HG03039 (cell line): ENCODE results near the gene PCDH17.

Experiments used
- ATAC-seq: cut with Tn5 transposase; IDR thresholded peaks from one replicate; pipeline ENCODE4 v1.9.1; 2021; ENCODE audit warnings: mild to moderate bottlenecking, moderate library complexity; ENCODE audit not compliant: unreplicated experiment

The PCDH17 gene

DNA sequence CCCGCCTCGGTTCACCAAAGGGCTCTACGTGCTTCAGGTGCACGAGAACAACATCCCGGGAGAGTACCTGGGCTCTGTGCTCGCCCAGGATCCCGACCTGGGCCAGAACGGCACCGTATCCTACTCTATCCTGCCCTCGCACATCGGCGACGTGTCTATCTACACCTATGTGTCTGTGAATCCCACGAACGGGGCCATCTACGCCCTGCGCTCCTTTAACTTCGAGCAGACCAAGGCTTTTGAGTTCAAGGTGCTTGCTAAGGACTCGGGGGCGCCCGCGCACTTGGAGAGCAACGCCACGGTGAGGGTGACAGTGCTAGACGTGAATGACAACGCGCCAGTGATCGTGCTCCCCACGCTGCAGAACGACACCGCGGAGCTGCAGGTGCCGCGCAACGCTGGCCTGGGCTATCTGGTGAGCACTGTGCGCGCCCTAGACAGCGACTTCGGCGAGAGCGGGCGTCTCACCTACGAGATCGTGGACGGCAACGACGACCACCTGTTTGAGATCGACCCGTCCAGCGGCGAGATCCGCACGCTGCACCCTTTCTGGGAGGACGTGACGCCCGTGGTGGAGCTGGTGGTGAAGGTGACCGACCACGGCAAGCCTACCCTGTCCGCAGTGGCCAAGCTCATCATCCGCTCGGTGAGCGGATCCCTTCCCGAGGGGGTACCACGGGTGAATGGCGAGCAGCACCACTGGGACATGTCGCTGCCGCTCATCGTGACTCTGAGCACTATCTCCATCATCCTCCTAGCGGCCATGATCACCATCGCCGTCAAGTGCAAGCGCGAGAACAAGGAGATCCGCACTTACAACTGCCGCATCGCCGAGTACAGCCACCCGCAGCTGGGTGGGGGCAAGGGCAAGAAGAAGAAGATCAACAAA lies 2.6 kb downstream of the PCDH17 start:
- ATAC-seq = no peak

- ATAC-seq = no peak
These were observed 3.3 kb downstream of the PCDH17 start for GRCh38 chr13:57634839-57635165.

- no peak for ATAC-seq
These were observed 4.1 kb downstream of the PCDH17 start for GRCh38 chr13:57635541-57636085.

DNA sequence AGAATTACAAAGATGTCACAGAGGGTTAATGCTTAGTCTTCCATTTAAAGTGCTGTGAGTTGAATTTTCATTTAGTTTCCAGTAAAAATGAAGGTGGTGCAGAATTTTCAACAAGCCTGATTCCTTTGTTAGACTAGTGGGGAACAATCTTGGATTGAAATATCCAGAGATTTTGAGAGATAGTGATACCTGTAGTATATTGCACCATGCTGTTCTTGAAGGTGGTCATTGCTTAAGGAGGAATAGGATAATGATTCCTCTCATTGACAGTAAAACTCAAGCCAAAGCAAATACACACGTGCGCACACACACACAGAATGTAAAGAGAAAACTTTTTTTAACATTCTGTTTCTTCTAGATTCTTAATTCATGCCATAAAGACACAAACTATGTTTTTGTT lies 5.3 kb downstream of the PCDH17 start:
- no peak for ATAC-seq

GRCh38 chr13:57637515-57637914 lies 6.0 kb downstream of the PCDH17 start:
- ATAC-seq = no peak

- no peak for ATAC-seq
These were observed 6.8 kb downstream of the PCDH17 start for GRCh38 chr13:57638186-57638890.

DNA sequence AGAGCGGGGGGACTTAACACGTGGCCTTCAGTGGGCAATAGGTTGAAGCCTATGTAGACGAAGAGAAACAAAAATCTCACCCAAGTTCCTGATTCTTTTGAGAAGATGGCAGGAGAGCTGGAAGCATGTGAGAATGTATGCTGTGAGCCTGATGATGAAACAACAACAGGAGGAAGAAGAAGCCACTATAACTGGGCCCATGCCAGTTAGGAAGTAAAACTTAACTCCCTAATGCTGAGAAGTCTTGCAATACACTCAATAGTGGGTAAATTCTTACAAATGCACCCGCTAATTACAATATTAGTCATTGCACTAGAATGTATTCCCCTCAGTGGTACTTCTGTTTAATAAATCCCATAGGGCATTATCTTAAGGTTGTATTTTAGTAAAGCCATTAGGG lies 9.1 kb downstream of the PCDH17 start:
- ATAC-seq = no peak

GRCh38 chr13:57641051-57641450 lies 9.5 kb downstream of the PCDH17 start:
- no peak for ATAC-seq

- no peak for ATAC-seq
These were observed 12.6 kb downstream of the PCDH17 start for GRCh38 chr13:57644106-57644505.

GRCh38 chr13:57653229-57653989 lies 21.9 kb downstream of the PCDH17 start:
- ATAC-seq = no peak

- ATAC-seq = no peak
These were observed 33.9 kb downstream of the PCDH17 start for GRCh38 chr13:57665481-57665880.

- no peak for ATAC-seq
These were observed 34.8 kb downstream of the PCDH17 start for GRCh38 chr13:57666131-57666953.

DNA sequence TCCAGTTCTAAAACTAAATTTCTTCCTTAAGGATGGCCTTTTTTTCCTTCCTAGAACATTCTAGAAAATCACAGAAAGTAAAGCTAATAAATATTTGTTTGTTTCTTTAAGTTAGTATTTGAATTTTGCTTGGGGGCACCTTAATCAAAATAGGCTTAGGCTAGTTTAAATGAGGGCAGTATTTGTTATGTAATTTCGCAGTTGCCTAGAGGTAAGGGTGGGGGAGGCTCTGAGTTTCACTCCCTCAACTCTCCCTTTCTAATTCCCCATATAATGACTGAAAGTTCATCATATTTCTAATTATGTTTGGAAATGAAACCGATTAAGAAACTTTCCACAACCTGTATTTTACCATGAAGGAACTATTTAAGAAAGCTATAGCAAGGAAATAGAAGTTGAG lies 40.6 kb downstream of the PCDH17 start:
- no peak for ATAC-seq

GRCh38 chr13:57673197-57673596 lies 41.7 kb downstream of the PCDH17 start:
- ATAC-seq = no peak

GRCh38 chr13:57675526-57675925 lies 44.0 kb downstream of the PCDH17 start:
- no peak for ATAC-seq

GRCh38 chr13:57680609-57681008 lies 49.1 kb downstream of the PCDH17 start:
- ATAC-seq = no peak

DNA sequence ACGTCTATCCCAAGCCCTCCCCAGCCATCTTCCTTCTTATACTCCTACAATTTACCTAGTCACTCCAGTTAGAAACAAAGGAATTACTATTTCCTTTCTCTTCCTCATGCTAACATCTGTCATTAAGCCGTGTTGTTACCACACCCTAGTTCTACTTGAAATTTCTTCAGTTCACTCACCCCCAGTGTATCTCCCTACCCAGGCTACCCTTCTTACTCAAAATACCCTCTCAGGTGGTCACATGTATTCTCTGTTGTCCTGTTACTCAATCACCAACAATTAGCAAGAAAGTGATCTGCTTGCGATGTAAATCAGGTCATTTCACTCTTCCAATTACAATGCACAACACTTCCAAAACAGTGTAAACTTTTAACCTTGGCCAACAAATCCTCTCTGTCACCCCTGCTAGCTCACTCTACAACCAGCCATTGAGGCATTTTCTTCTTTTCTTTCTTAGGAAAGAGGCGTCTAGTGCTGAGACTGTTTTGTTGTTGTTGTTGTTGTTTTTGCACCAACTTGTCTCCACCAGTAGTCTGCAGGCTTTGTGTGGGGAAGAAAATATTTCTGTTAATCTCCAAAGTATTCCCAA lies 50.7 kb downstream of the PCDH17 start:
- ATAC-seq = no peak

DNA sequence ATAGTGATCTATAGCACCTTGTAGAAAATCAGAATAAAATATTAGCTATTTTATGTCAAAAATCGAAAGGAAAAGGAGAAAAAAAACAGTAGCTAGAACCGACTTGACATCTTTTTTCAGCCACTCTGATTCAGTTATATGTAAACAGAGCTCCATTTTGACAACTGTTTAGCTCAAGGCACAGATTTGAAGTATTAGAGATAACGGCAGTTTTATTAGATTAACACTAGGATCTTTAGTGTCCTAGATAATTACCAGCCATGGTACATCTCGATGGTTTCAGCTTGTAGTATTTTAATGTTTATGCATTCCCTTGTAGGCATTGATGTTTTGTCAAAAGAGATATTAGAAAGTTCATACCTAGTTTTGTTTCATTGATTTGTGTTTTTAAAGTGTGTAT lies 67.3 kb downstream of the PCDH17 start:
- no peak for ATAC-seq

- ATAC-seq = no peak
These were observed 72.5 kb downstream of the PCDH17 start for GRCh38 chr13:57704031-57704430.

GRCh38 chr13:57716295-57716694 lies 84.8 kb downstream of the PCDH17 start:
- ATAC-seq = no peak
